Suprapubic skin (tissue), 4 donors: ENCODE data around the gene TAS2R8. TPM values are rescaled to one million over a fixed set of nuclear protein-coding genes. Genes with fewer than 3 reads are reported as not detected.

Experiments used
- DNase-seq, 2 donors: peaks; one replicate each; pipeline ENCODE4 v3.0.0-alpha.2; 2019; ENCODE audit warnings: low spot score in 2 of 2
- H3K27ac ChIP-seq: fragments of 200-600 bp; sonication (generic); one replicate; pipeline ENCODE4 v1.5.1; 2019
- H3K27me3 ChIP-seq: fragments of 200-600 bp; sonication (generic); one replicate; pipeline ENCODE4 v1.5.1; 2019
- H3K36me3 ChIP-seq: fragments of 200-600 bp; sonication (generic); one replicate; pipeline ENCODE4 v1.5.1; 2019
- H3K4me1 ChIP-seq: fragments of 200-600 bp; sonication (generic); one replicate; pipeline ENCODE4 v1.5.1; 2019
- H3K4me3 ChIP-seq: fragments of 200-600 bp; sonication (generic); one replicate; pipeline ENCODE4 v1.5.1; 2019; ENCODE audit warnings: mild to moderate bottlenecking
- H3K9me3 ChIP-seq: fragments of 200-600 bp; sonication (generic); one replicate; pipeline ENCODE4 v1.5.1; 2019
- EP300 ChIP-seq: sonication (generic); formaldehyde crosslinking; IDR thresholded peaks from one replicate; pipeline ENCODE4 v1.6.1; 2017; ENCODE audit warnings: antibody characterized with exemption
- POLR2A ChIP-seq, 2 donors: fragments of 450-650 bp; IDR thresholded peaks; one replicate each; pipeline ENCODE4 v1.6.1; 2017; ENCODE audit warnings: antibody characterized with exemption in 2 of 2, mild to moderate bottlenecking in 2 of 2, moderate library complexity in 2 of 2
- POLR2AphosphoS5 ChIP-seq, 3 donors: sonication (generic); formaldehyde crosslinking; IDR thresholded peaks; one replicate each; pipeline ENCODE4 v1.6.1; 2017; ENCODE audit warnings: antibody characterized with exemption in 3 of 3
- WGBS: methylation state at CpG from one replicate; pipeline ENCODE4 v1.1.5; 2018; 5-methylcytosine and 5-hydroxymethylcytosine counted together
- total RNA-seq, 4 donors: library from RNA; depleted of rRNA; stranded (reverse); fragments of >200 nt; gene quantifications; one replicate each; pipeline ENCODE4 v1.1.0, GENCODE V29; 2016
- TF ChIP-seq, protein P1 (sequence below), 2 donors: fragments of 200-600 bp in 1 of 2; fragments of 450-650 bp in 1 of 2; sonication (generic) in 1 of 2; IDR thresholded peaks; one replicate each; pipeline ENCODE4 v1.5.1; 2016 to 2019; ENCODE audit warnings: antibody characterized with exemption in 2 of 2, mild to moderate bottlenecking in 1 of 2, moderate library complexity in 1 of 2

The TAS2R8 gene, protein sequence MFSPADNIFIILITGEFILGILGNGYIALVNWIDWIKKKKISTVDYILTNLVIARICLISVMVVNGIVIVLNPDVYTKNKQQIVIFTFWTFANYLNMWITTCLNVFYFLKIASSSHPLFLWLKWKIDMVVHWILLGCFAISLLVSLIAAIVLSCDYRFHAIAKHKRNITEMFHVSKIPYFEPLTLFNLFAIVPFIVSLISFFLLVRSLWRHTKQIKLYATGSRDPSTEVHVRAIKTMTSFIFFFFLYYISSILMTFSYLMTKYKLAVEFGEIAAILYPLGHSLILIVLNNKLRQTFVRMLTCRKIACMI
- total RNA-seq, result not detected

GRCh38 chr12:10807186-10807585 lies at the start of gene TAS2R8:
TAS2R8 (minus strand) TSS chr12:10807286; CDS start chr12:10806980, 306 bp downstream.
- TF ChIP-seq, protein P1, sequence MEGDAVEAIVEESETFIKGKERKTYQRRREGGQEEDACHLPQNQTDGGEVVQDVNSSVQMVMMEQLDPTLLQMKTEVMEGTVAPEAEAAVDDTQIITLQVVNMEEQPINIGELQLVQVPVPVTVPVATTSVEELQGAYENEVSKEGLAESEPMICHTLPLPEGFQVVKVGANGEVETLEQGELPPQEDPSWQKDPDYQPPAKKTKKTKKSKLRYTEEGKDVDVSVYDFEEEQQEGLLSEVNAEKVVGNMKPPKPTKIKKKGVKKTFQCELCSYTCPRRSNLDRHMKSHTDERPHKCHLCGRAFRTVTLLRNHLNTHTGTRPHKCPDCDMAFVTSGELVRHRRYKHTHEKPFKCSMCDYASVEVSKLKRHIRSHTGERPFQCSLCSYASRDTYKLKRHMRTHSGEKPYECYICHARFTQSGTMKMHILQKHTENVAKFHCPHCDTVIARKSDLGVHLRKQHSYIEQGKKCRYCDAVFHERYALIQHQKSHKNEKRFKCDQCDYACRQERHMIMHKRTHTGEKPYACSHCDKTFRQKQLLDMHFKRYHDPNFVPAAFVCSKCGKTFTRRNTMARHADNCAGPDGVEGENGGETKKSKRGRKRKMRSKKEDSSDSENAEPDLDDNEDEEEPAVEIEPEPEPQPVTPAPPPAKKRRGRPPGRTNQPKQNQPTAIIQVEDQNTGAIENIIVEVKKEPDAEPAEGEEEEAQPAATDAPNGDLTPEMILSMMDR (IDR thresholded peaks at IDR 0.05), result no peak
- TF ChIP-seq POLR2A (IDR thresholded peaks at IDR 0.05) (no peak), EP300 (no peak), POLR2AphosphoS5 (IDR thresholded peaks at IDR 0.05) (no peak)
- Histone ChIP-seq H3K4me1 (no peaks in the 10 kb centered on the region), H3K9me3 (no peaks in the 10 kb centered on the region), H3K36me3 (no peaks in the 10 kb centered on the region), H3K27ac (no peak within 1 kb of the TSS), H3K4me3 (no peak within 1 kb of the TSS), H3K27me3 (no peaks in the 10 kb centered on the region)
- DNase-seq, result no peak
- WGBS, result 69% methylated on average over 1 of the region's 1 CpG

GRCh38 chr12:10855807-10856206 lies 48.7 kb upstream of the TAS2R8 start:
- Histone ChIP-seq H3K4me3 (no peak overlapping the region), H3K4me1 (no peaks in the 10 kb centered on the region), H3K36me3 (peaks cover 13% of the 10 kb centered on the region), H3K27ac (no peak overlapping the region), H3K27me3 (no peaks in the 10 kb centered on the region), H3K9me3 (peaks cover 23% of the 10 kb centered on the region)
- 98% methylated on average over 2 of the region's 2 CpGs for WGBS
- TF ChIP-seq POLR2AphosphoS5 (IDR thresholded peaks at IDR 0.05), result no peak
- no peak for TF ChIP-seq EP300
- no peak for TF ChIP-seq POLR2A (IDR thresholded peaks at IDR 0.05)
- TF ChIP-seq, protein P1 (IDR thresholded peaks at IDR 0.05), result no peak
- no peak for DNase-seq

GRCh38 chr12:10853776-10854175 lies 46.7 kb upstream of the TAS2R8 start:
- no peak overlapping the region for H3K27ac ChIP-seq

DNA sequence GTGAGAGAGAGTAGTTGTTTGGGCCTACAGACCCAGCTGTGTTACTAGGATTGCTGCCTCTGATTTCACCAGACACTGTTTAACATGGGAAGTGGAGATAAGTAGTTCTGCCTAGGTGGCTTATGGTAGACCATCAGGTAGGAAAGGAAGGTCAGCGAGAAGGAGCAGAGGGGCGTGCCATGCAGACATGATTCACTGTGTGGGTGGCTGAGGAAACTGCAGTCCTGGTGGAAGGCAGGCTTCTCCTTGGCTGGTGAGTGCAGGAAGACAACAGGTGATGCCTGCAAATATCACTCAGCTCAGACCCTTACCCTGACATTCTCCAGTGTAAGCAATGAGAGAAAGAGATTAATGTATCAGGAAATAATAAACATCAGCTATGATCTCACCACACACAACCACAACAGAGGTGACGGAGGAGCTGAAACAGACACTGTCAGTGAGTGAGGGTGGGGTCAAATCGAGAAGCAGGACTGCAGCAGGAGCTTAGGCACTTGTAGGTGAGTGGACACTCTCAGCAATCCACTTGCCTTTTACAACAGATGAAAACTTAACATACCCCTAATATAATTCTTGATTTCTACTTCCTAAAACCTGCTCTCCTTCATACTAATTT lies 44.3 kb upstream of the TAS2R8 start:
- H3K27me3 ChIP-seq, result no peaks in the 10 kb centered on the region
- TF ChIP-seq, protein P1 (IDR thresholded peaks at IDR 0.05), result no peak
- TF ChIP-seq EP300 (no peak), POLR2AphosphoS5 (IDR thresholded peaks at IDR 0.05) (no peak), POLR2A (IDR thresholded peaks at IDR 0.05) (no peak)
- H3K36me3 ChIP-seq, result peaks cover 9% of the 10 kb centered on the region
- no peak overlapping the region for H3K4me3 ChIP-seq
- DNase-seq, result no peak
- no peaks in the 10 kb centered on the region for H3K4me1 ChIP-seq
- H3K27ac ChIP-seq, result no peak overlapping the region
- WGBS, result 79% methylated on average over 4 of the region's 4 CpGs
- peaks cover 11% of the 10 kb centered on the region for H3K9me3 ChIP-seq

More at GRCh38 chr12:10853776-10854175, 46.7 kb upstream of the TAS2R8 start:
- DNase-seq, result no peak
- Histone ChIP-seq H3K9me3 (peaks cover 18% of the 10 kb centered on the region), H3K4me3 (no peak overlapping the region), H3K4me1 (no peaks in the 10 kb centered on the region), H3K27me3 (no peaks in the 10 kb centered on the region), H3K36me3 (peaks cover 8% of the 10 kb centered on the region)
- 67% methylated on average over 1 of the region's 2 CpGs for WGBS
- TF ChIP-seq, protein P1 (IDR thresholded peaks at IDR 0.05), result no peak
- TF ChIP-seq POLR2AphosphoS5 (IDR thresholded peaks at IDR 0.05) (no peak), EP300 (no peak)

- DNase-seq, result no peak
- Histone ChIP-seq H3K27ac (no peak within 1 kb of the TSS), H3K36me3 (peaks cover 4% of the 10 kb centered on the region), H3K27me3 (no peaks in the 10 kb centered on the region), H3K4me3 (no peak within 1 kb of the TSS), H3K4me1 (no peaks in the 10 kb centered on the region), H3K9me3 (no peaks in the 10 kb centered on the region)
- 91% methylated on average over 4 of the region's 4 CpGs for WGBS
- TF ChIP-seq EP300 (no peak), POLR2AphosphoS5 (IDR thresholded peaks at IDR 0.05) (no peak), POLR2A (IDR thresholded peaks at IDR 0.05) (no peak)
- TF ChIP-seq, protein P1 (IDR thresholded peaks at IDR 0.05), result no peak
Measured at GRCh38 chr12:10849425-10849878, 42.4 kb upstream of the TAS2R8 start, which contains the start of gene PRR4. PRR4 (minus strand) TSS chr12:10849475; CDS start chr12:10849437, 38 bp downstream.
